Caco-2 (cell line): ENCODE data around the gene RANGRF. TPM values are rescaled to one million over a fixed set of nuclear protein-coding genes. Genes with fewer than 3 reads are reported as not detected.

ENCODE experiments used
- BruUV-seq: library from RNA; stranded (reverse); fragments of 400-500 nt; replicated peaks from 2 replicates; lab custom pipeline; 2021; lab: Mats Ljungman, UMichigan
- CTCF ChIA-PET: fragments of 300-600 bp; sonication (Branson Sonifier 250); formaldehyde crosslinking; loops from one replicate; lab custom pipeline; 2022; ENCODE audit warnings: antibody characterized with exemption; lab: Charles Lee
- POLR2A ChIA-PET: fragments of 300-600 bp; sonication (Branson Sonifier 250); formaldehyde crosslinking; loops from one replicate; lab custom pipeline; 2022; ENCODE audit warnings: antibody characterized with exemption; lab: Charles Lee
- DNase-seq, 2 experiments: peaks; one replicate each; pipeline versions ENCODE4 v3.0.0 to v3.0.0-alpha.2; 2020 to 2022
- H3K27me3 ChIP-seq: replicated peaks from 2 replicates; pipeline ENCODE4 v1.6.0; 2011; ENCODE audit warnings: low read length; ENCODE audit not compliant: control insufficient read depth, insufficient read depth
- H3K36me3 ChIP-seq: 2 replicates; pipeline ENCODE4 v1.5.1; 2011; ENCODE audit warnings: low read length; ENCODE audit not compliant: control insufficient read depth, insufficient read depth
- H3K4me1 ChIP-seq: fragments of 250-450 bp; sonication (Bioruptor Pico); 2 replicates; pipeline ENCODE4 v1.5.1; 2020; ENCODE audit warnings: mild to moderate bottlenecking
- H3K4me3 ChIP-seq: 2 replicates; pipeline ENCODE4 v1.5.1; 2011; ENCODE audit warnings: low read depth, mild to moderate bottlenecking, control low read depth, low read length
- H3K9me3 ChIP-seq: fragments of 250-450 bp; sonication (Bioruptor Pico); 2 replicates; pipeline ENCODE4 v1.5.1; 2020; ENCODE audit warnings: mild to moderate bottlenecking, moderate library complexity
- H3K27ac Mint-ChIP-seq: one replicate; pipeline ENCODE4 v1.8.0; 2022; ENCODE audit warnings: mixed read lengths; ENCODE audit not compliant: unreplicated experiment
- H3K27me3 Mint-ChIP-seq: one replicate; pipeline ENCODE4 v1.8.0; 2022; ENCODE audit warnings: mixed read lengths; ENCODE audit not compliant: insufficient read depth, unreplicated experiment
- H3K36me3 Mint-ChIP-seq: one replicate; pipeline ENCODE4 v1.8.0; 2022; ENCODE audit warnings: mild to moderate bottlenecking, mixed read lengths; ENCODE audit not compliant: insufficient read depth, unreplicated experiment
- H3K4me1 Mint-ChIP-seq: one replicate; pipeline ENCODE4 v1.8.0; 2022; ENCODE audit warnings: low read depth, mixed read lengths; ENCODE audit not compliant: unreplicated experiment
- H3K4me3 Mint-ChIP-seq: one replicate; pipeline ENCODE4 v1.8.0; 2022; ENCODE audit warnings: mild to moderate bottlenecking, moderate library complexity, mixed read lengths; ENCODE audit not compliant: unreplicated experiment
- H3K9me3 Mint-ChIP-seq: one replicate; pipeline ENCODE4 v1.8.0; 2022; ENCODE audit warnings: mixed read lengths; ENCODE audit not compliant: unreplicated experiment
- CTCF ChIP-seq, 2 experiments: fragments of 200-600 bp in 1 of 2; IDR thresholded peaks; 1 replicate in 1 of 2; 2 replicates in 1 of 2; pipeline versions ENCODE4 v1.5.1 to v1.8.0; 2011 to 2022; ENCODE audit warnings: antibody characterized with exemption in 1 of 2, control low read depth in 1 of 2, inconsistent platforms in 1 of 2, low read depth in 1 of 2, low read length in 1 of 2, mild to moderate bottlenecking in 1 of 2, moderate library complexity in 1 of 2; ENCODE audit not compliant: insufficient read depth in 1 of 2, severe bottlenecking in 1 of 2, unreplicated experiment in 1 of 2
- intact Hi-C: fragments of 100-400 bp; cut with micrococcal nuclease; formaldehyde crosslinking; loops from one replicate; pipeline ENCODE4 v1.10.0; 2022; ENCODE audit not compliant: unreplicated experiment
- total RNA-seq: library from RNA; stranded (reverse); gene quantifications from 2 replicates; pipeline ENCODE4 v1.2.3, GENCODE V29; 2022

The RANGRF gene
- total RNA-seq, 1 experiment from 2014 or later: 13.2 TPM

GRCh38 chr17:8275421-8276290 is 12.8 kb upstream of the RANGRF start:
- Mint-ChIP-seq H3K36me3 (no peaks in the 10 kb centered on the region), H3K27ac (no peak overlapping the region), H3K4me3 (no peak overlapping the region), H3K9me3 (no peaks in the 10 kb centered on the region), H3K27me3 (no peaks in the 10 kb centered on the region), H3K4me1 (peaks cover 7% of the 10 kb centered on the region)
- intact Hi-C loops: no loop called here
- POLR2A ChIA-PET: interaction anchor here (0.7 kb wide), 1 partner anchor 13 kb away, joined by 4 read pairs; the partner anchor contains the start of gene RANGRF
- H3K9me3 ChIP-seq: no peaks in the 10 kb centered on the region
- TF ChIP-seq CTCF (IDR thresholded peaks at IDR 0.05; ENCODE audit: insufficient read depth in 1 of 2, low read depth in 1 of 2, low read length in 1 of 2, severe bottlenecking in 1 of 2, unreplicated experiment in 1 of 2): no peak
- H3K27me3 ChIP-seq: no peaks in the 10 kb centered on the region
- H3K4me3 ChIP-seq: no peak overlapping the region
- no peaks in the 10 kb centered on the region for H3K36me3 ChIP-seq
- H3K4me1 ChIP-seq: no peaks in the 10 kb centered on the region
- CTCF ChIA-PET: no interaction called here
- no peak for DNase-seq
- no TSS peak for BruUV-seq

- no peak for DNase-seq
- ChIA-PET POLR2A (no interaction called here), CTCF (no interaction called here)
- no peak overlapping the region for H3K27ac Mint-ChIP-seq
- no peak for TF ChIP-seq CTCF (IDR thresholded peaks at IDR 0.05; ENCODE audit: insufficient read depth in 1 of 2, low read depth in 1 of 2, low read length in 1 of 2, severe bottlenecking in 1 of 2, unreplicated experiment in 1 of 2)
- Histone ChIP-seq H3K4me3 (no peak overlapping the region), H3K36me3 (no peaks in the 10 kb centered on the region), H3K27me3 (no peaks in the 10 kb centered on the region), H3K4me1 (no peaks in the 10 kb centered on the region), H3K9me3 (no peaks in the 10 kb centered on the region)
- H3K4me3 Mint-ChIP-seq: no peak overlapping the region
- intact Hi-C loops: no loop called here
- H3K4me1 Mint-ChIP-seq: peaks cover 7% of the 10 kb centered on the region
- H3K9me3 Mint-ChIP-seq: no peaks in the 10 kb centered on the region
- H3K36me3 Mint-ChIP-seq: no peaks in the 10 kb centered on the region
- no TSS peak for BruUV-seq
- H3K27me3 Mint-ChIP-seq: no peaks in the 10 kb centered on the region
Measured at GRCh38 chr17:8277317-8277716, 11.2 kb upstream of the RANGRF start.

- Mint-ChIP-seq H3K27me3 (no peaks in the 10 kb centered on the region), H3K9me3 (no peaks in the 10 kb centered on the region), H3K27ac (no peak overlapping the region), H3K4me3 (no peak overlapping the region), H3K4me1 (no peaks in the 10 kb centered on the region), H3K36me3 (peaks cover 6% of the 10 kb centered on the region)
- Histone ChIP-seq H3K4me3 (no peak overlapping the region), H3K4me1 (no peaks in the 10 kb centered on the region), H3K36me3 (no peaks in the 10 kb centered on the region), H3K27me3 (no peaks in the 10 kb centered on the region), H3K9me3 (no peaks in the 10 kb centered on the region)
- POLR2A ChIA-PET: no interaction called here
- intact Hi-C loops: no loop called here
- no TSS peak for BruUV-seq
- TF ChIP-seq CTCF (IDR thresholded peaks at IDR 0.05; ENCODE audit: insufficient read depth in 1 of 2, low read depth in 1 of 2, low read length in 1 of 2, severe bottlenecking in 1 of 2, unreplicated experiment in 1 of 2): no peak
- no peak for DNase-seq
- CTCF ChIA-PET: no interaction called here
Measured at GRCh38 chr17:8282345-8282744, 6.1 kb upstream of the RANGRF start.
